GM19351 (cell line): ENCODE results near the gene HTR1D.
"Not testable (repeated sequence)": the region's sequence is repeated elsewhere in the genome, so short reads cannot be mapped to it uniquely, and the experiment has no call there.

ENCODE experiments used
- ATAC-seq: cut with Tn5 transposase; IDR thresholded peaks from one replicate; pipeline ENCODE4 v1.9.1; 2021; ENCODE audit warnings: mild to moderate bottlenecking, moderate library complexity; ENCODE audit not compliant: unreplicated experiment

HTR1D gene

GRCh38 chr1:23217421-23218115 is at the start of gene HTR1D:
Gene HTR1D, minus strand, starts transcription at chr1:23217502. Its CDS starts 23,283 bp downstream, at chr1:23194219.
- ATAC-seq: no peak

GRCh38 chr1:23263380-23263887 is 46.1 kb upstream of the HTR1D start:
- ATAC-seq: no peak

GRCh38 chr1:23258082-23258481 is 40.8 kb upstream of the HTR1D start:
- not testable (repeated sequence) for ATAC-seq

GRCh38 chr1:23257371-23257770 is 40.1 kb upstream of the HTR1D start:
- not testable (repeated sequence) for ATAC-seq

GRCh38 chr1:23254584-23254983 is 37.3 kb upstream of the HTR1D start:
- no peak for ATAC-seq

- no peak for ATAC-seq
Measured at GRCh38 chr1:23251812-23252211, 34.5 kb upstream of the HTR1D start.

GRCh38 chr1:23249787-23250454 is 32.6 kb upstream of the HTR1D start:
- ATAC-seq: no peak

- no peak for ATAC-seq
Measured at GRCh38 chr1:23247276-23247675, 30.0 kb upstream of the HTR1D start.

- no peak for ATAC-seq
Measured at GRCh38 chr1:23246274-23246673, 29.0 kb upstream of the HTR1D start.

- no peak for ATAC-seq
Measured at GRCh38 chr1:23244256-23244761, 27.0 kb upstream of the HTR1D start.

- ATAC-seq: no peak
Measured at GRCh38 chr1:23242414-23242813, 25.1 kb upstream of the HTR1D start.

- ATAC-seq: no peak
Measured at GRCh38 chr1:23239638-23240295, 22.5 kb upstream of the HTR1D start.

- ATAC-seq: no peak
Measured at GRCh38 chr1:23238565-23238964, 21.3 kb upstream of the HTR1D start.

GRCh38 chr1:23237508-23237907 is 20.2 kb upstream of the HTR1D start:
- no peak for ATAC-seq

GRCh38 chr1:23227806-23228205 is 10.5 kb upstream of the HTR1D start:
- no peak for ATAC-seq

GRCh38 chr1:23224739-23225648 is 7.7 kb upstream of the HTR1D start:
- ATAC-seq: no peak

- not testable (repeated sequence) for ATAC-seq
Measured at GRCh38 chr1:23223963-23224362, 6.7 kb upstream of the HTR1D start.

GRCh38 chr1:23223490-23223951 is 6.2 kb upstream of the HTR1D start:
- ATAC-seq: not testable (repeated sequence)

GRCh38 chr1:23222742-23223141 is 5.4 kb upstream of the HTR1D start:
- ATAC-seq: no peak

- ATAC-seq: no peak
Measured at GRCh38 chr1:23222331-23222730, 5.0 kb upstream of the HTR1D start.
